HG02678 (cell line): ENCODE measurements around the gene MRTFB.
"Not testable (repeated sequence)": the region's sequence is repeated elsewhere in the genome, so short reads cannot be mapped to it uniquely, and the experiment has no call there.

Experiments used
- ATAC-seq: cut with Tn5 transposase; IDR thresholded peaks from one replicate; pipeline ENCODE4 v1.9.1; 2021; ENCODE audit warnings: mild to moderate bottlenecking, moderate library complexity; ENCODE audit not compliant: unreplicated experiment

The MRTFB gene

DNA sequence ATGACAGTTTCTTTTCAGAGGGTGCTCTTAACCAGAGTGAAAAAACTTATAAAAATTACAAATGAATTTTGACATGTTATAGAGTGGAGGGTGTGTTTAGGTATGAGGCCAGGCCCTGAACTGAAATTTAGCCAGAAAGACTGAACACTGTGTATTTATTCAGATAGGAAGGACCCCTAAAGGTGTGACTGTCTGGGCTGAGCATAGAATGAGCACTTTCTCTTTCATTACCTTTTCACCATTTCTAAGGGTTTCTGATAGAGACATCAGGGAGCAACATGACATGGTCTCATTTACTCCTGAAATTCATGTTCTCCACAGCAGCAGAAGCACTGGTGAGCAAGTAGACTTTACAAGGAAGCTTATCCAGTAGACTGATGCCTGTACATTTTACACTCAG is 32.9 kb downstream of the MRTFB start:
- no peak for ATAC-seq

GRCh38 chr16:14105760-14106375 is 34.7 kb downstream of the MRTFB start:
- no peak for ATAC-seq

DNA sequence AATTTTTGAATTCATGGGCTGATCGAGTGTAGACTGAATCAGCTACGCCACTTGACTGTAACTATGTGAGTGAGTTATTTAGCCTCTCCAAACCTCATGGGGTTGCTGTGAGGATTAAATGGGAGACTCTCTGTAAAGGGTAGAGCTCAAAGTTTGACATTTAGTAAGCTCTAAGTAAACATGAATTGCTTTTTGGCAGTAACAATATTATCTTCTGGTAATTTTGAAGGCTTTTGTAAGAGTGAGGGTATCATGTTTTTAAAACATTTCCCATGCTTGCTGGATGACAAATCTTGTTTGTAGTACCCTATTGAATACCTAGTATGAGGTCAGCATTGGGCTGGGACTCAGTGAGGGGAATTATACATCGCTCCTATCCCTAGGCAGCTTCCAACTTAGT is 35.3 kb downstream of the MRTFB start:
- no peak for ATAC-seq

GRCh38 chr16:14106961-14107360 is 35.8 kb downstream of the MRTFB start:
- ATAC-seq, result no peak

GRCh38 chr16:14109077-14109775 is 38.1 kb downstream of the MRTFB start:
- no peak for ATAC-seq

GRCh38 chr16:14109782-14110727 is 38.9 kb downstream of the MRTFB start:
- no peak for ATAC-seq

GRCh38 chr16:14110728-14111251 is 39.7 kb downstream of the MRTFB start:
- no peak for ATAC-seq

DNA sequence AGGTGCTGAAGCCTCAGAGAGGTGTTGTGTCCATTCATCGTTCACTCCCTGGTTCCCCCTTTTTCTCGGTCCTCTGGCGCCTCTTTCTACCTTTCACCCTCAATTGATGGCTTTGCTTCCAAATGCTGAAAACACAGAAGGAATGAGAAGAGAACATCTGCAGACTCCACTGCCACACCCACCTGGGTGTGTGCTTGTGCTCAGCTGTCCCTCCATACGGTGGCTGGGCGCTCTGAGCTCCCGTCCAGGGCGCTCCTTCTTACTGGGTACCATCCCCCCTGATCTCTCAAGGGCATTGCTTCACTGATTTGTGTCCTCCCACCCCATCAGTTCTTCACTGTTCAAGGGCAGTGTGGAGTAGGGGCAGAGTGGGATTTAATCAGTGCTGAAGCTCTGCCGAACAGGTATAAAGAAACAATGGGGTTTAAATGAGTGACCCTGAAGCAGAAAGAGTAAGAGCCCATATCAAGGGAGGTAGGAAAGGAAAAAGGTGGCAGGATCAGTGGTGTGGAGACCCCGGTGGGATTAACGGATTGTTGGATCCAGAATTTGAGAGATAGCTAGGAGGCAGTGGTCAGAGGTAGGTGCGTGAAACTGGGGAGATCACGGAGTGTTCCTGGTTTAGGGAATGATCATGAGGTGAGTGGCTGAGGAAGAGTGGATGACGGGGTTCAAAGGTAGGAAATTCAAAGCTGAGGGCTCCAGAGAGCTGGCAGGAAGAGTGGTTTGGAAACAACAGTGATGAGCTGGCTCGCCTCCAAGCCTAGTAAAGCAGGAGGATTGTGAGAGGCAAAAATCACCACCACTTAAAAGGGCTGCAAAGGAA is 40.8 kb downstream of the MRTFB start:
- ATAC-seq, result no peak

- no peak for ATAC-seq
Measured at GRCh38 chr16:14112539-14112856, 41.4 kb downstream of the MRTFB start.

DNA sequence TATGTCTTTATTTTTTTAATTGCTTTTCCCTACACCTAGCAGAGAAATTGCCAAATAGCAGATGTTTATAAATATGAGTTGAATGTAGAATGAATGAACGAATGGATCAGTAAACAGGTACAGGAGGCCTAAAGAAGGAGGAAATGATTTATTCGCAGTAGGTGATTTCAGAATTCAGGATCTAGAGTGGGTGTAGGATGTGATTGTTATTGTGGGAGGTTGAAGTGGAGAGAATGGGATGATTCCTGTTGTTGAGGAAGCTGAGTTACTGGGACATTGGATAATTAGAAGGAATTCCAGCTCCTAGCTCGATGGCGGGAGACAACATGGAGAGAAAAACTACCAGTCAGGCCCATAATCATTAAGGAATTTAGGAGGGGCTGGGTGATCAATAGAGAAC is 42.2 kb downstream of the MRTFB start:
- ATAC-seq, result no peak

DNA sequence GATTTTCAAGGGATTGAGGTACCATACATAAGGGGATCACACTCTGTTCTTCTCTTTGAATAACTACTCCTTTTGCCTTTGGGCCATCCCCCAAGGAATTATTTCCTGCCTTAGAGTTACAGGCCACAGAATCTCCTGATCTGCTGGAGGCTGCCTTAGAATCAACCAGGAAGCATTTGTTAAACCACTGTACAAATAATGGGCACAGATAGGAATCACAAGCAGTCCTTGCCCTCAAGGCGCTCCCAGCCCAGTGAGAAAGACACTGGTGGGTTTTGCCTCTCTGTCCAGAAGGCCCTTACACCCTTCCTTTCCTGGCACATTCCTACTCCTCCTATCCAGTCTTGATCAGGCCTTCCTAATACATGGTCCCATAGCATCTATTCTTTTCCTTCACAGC is 45.9 kb downstream of the MRTFB start:
- ATAC-seq, result no peak

GRCh38 chr16:14119799-14120198 is 48.7 kb downstream of the MRTFB start:
- no peak for ATAC-seq

DNA sequence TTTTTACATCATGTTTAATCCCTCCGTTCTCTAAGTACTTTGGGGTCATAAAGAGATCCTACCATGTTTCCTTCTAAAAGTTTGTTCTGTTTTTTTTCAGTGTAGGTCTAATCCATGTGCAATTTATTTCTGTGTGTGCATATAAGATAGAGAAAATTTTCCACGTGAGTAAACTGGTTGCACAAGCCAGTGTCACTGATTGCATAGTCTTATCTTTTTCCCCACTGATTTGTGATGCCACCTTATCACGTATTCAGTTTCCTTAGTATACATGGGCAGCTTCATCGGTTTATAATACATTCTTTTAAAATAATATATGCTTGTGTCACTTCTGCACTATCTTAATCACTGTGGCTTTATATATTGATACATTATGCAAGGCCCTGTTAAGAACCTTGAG is 49.2 kb downstream of the MRTFB start:
- no peak for ATAC-seq

DNA sequence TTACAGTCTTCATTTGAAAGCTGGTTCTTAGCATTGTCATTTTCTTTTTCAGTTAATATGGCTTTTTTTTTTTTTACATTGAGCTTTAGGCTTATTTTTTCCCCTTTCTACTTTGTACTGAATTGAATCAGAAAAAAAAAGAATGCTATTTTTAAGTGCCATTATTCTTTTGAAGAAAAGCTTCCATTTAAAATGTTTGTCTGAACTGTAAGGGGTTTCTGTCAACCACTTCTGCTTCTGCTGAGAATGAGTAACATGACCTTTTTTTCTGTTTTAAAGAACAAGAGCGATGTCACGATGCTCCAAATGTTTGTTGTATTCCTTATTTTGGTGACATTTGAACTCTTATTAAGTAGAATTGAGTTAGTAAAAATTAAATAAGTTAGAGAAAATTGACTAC is 50.0 kb downstream of the MRTFB start:
- ATAC-seq, result no peak

- ATAC-seq, result no peak
Measured at GRCh38 chr16:14121872-14122271, 50.8 kb downstream of the MRTFB start.

GRCh38 chr16:14122430-14122829 is 51.3 kb downstream of the MRTFB start:
- ATAC-seq, result not testable (repeated sequence)

DNA sequence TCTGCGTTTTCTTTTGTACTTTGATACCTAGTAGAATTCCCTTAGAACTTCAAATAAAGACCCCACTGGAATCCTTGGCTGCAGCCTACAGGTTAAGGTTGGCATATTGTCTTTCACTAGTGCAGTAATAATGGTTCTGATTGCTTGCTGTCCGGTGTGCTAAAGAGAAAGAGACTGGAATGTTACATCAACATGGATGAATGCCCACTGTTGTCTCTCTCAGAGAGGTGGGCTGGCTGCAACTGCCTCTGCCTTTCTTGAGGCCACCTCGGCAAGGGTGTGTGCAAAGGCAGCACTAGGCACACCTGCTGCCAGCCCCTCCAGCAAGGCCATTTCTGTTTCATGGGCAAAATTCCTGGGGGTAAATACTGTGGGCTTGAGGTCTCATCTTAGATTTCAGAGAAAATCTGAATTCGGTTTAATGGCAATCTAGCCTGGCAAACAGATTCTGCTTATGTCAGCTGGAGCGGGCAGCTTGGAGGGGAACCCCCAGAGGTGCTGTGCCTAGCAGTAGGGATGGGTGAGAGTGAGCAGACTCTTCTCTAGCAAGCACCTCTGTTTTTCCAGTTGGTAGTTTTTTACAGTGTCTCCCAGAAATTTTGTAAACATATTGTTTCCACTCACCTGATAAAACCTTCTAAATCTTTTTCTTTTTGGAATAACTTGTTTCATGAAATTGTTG is 54.0 kb downstream of the MRTFB start:
- no peak for ATAC-seq

GRCh38 chr16:14125708-14126107 is 54.6 kb downstream of the MRTFB start:
- no peak for ATAC-seq

GRCh38 chr16:14128097-14128496 is 57.0 kb downstream of the MRTFB start:
- no peak for ATAC-seq

DNA sequence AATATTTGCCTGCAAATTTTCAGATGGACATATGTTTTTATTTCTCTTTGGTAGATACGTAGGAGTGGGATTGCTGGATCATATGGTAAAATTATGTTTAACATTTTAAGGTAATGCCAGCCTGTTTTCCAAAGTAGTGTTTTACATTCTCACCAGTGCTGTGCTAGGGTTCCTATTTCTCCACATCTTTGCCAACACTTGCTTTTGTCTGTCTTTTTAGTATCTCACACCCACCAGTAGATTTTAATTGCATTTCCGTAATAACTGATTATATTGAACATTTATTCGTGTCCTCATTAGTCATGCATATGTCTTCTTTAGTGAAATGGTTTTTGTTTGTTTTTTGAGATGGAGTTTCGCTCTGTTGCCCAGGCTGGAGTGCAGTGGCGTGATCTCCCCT is 58.4 kb downstream of the MRTFB start:
- no peak for ATAC-seq
